Effector memory CD4-positive, alpha-beta T cell (primary cell): ENCODE results near the gene EPC2.
"Not testable (repeated sequence)": the region's sequence is repeated elsewhere in the genome, so short reads cannot be mapped to it uniquely, and the experiment has no call there.

Source experiments
- DNase-seq, 3 donors: peaks; one replicate each; pipeline ENCODE4 v3.0.0-alpha.2; 2020
- H3K27ac ChIP-seq: 2 replicates; pipeline ENCODE4 v1.7.0; 2013; ENCODE audit warnings: mild to moderate bottlenecking, low read length, moderate library complexity; ENCODE audit not compliant: insufficient read depth, poor library complexity, severe bottlenecking
- H3K27me3 ChIP-seq: replicated peaks from 2 replicates; pipeline ENCODE4 v1.7.0; 2013; ENCODE audit warnings: mild to moderate bottlenecking, low read length; ENCODE audit not compliant: insufficient read depth, control insufficient read depth, poor library complexity, severe bottlenecking
- H3K36me3 ChIP-seq: 2 replicates; pipeline ENCODE4 v1.7.0; 2013; ENCODE audit warnings: mild to moderate bottlenecking, low read length, moderate library complexity; ENCODE audit not compliant: control insufficient read depth, insufficient read depth
- H3K4me1 ChIP-seq: 2 replicates; pipeline ENCODE4 v1.7.0; 2013; ENCODE audit warnings: low read length, mild to moderate bottlenecking; ENCODE audit not compliant: control insufficient read depth, insufficient read depth, poor library complexity, severe bottlenecking
- H3K4me3 ChIP-seq: 2 replicates; pipeline ENCODE4 v1.7.0; 2013; ENCODE audit warnings: low read length, low read depth, mild to moderate bottlenecking; ENCODE audit not compliant: insufficient read depth, poor library complexity, severe bottlenecking
- H3K9me3 ChIP-seq: 2 replicates; pipeline ENCODE4 v1.7.0; 2013; ENCODE audit warnings: mild to moderate bottlenecking, low read length, moderate library complexity; ENCODE audit not compliant: control insufficient read depth

EPC2 gene

GRCh38 chr2:148687543-148687942 is 43.0 kb downstream of the EPC2 start:
- no peaks in the 10 kb centered on the region for H3K27me3 ChIP-seq
- no peak overlapping the region for H3K27ac ChIP-seq
- no peaks in the 10 kb centered on the region for H3K9me3 ChIP-seq
- peaks cover 9% of the 10 kb centered on the region for H3K4me1 ChIP-seq
- peaks cover 7% of the 10 kb centered on the region for H3K36me3 ChIP-seq
- no peak overlapping the region for H3K4me3 ChIP-seq
- no peak for DNase-seq

GRCh38 chr2:148688011-148688410 is 43.5 kb downstream of the EPC2 start:
- H3K27ac ChIP-seq, H3K36me3 ChIP-seq, H3K4me3 ChIP-seq, H3K9me3 ChIP-seq, H3K27me3 ChIP-seq, H3K4me1 ChIP-seq, DNase-seq: not testable (repeated sequence)

GRCh38 chr2:148696985-148697384 is 52.4 kb downstream of the EPC2 start:
- DNase-seq: no peak
- H3K27me3 ChIP-seq: no peaks in the 10 kb centered on the region
- H3K4me3 ChIP-seq: no peak overlapping the region
- peaks cover 5% of the 10 kb centered on the region for H3K9me3 ChIP-seq
- H3K4me1 ChIP-seq: no peaks in the 10 kb centered on the region
- no peak overlapping the region for H3K27ac ChIP-seq
- H3K36me3 ChIP-seq: peaks cover 16% of the 10 kb centered on the region

GRCh38 chr2:148699830-148700229 is 55.3 kb downstream of the EPC2 start:
- no peak overlapping the region for H3K4me3 ChIP-seq
- no peak for DNase-seq
- peaks cover 6% of the 10 kb centered on the region for H3K36me3 ChIP-seq
- H3K4me1 ChIP-seq: no peaks in the 10 kb centered on the region
- H3K9me3 ChIP-seq: peaks cover 5% of the 10 kb centered on the region
- no peaks in the 10 kb centered on the region for H3K27me3 ChIP-seq
- no peak overlapping the region for H3K27ac ChIP-seq

- Histone ChIP-seq H3K27me3 (no peaks in the 10 kb centered on the region), H3K9me3 (peaks cover 5% of the 10 kb centered on the region), H3K27ac (no peak overlapping the region), H3K4me3 (no peak overlapping the region), H3K4me1 (no peaks in the 10 kb centered on the region), H3K36me3 (peaks cover 6% of the 10 kb centered on the region)
- no peak for DNase-seq
Measured at GRCh38 chr2:148701039-148701438, 56.5 kb downstream of the EPC2 start.

GRCh38 chr2:148701877-148702276 is 57.3 kb downstream of the EPC2 start:
- DNase-seq: no peak
- no peaks in the 10 kb centered on the region for H3K4me1 ChIP-seq
- H3K9me3 ChIP-seq: peaks cover 5% of the 10 kb centered on the region
- peaks cover 6% of the 10 kb centered on the region for H3K36me3 ChIP-seq
- no peaks in the 10 kb centered on the region for H3K27me3 ChIP-seq
- H3K27ac ChIP-seq: no peak overlapping the region
- no peak overlapping the region for H3K4me3 ChIP-seq

- no peak for DNase-seq
- no peak overlapping the region for H3K4me3 ChIP-seq
- no peak overlapping the region for H3K27ac ChIP-seq
- H3K9me3 ChIP-seq: peaks cover 5% of the 10 kb centered on the region
- no peaks in the 10 kb centered on the region for H3K27me3 ChIP-seq
- H3K36me3 ChIP-seq: peaks cover 6% of the 10 kb centered on the region
- H3K4me1 ChIP-seq: no peaks in the 10 kb centered on the region
Measured at GRCh38 chr2:148702475-148702874, 57.9 kb downstream of the EPC2 start.

- no peak overlapping the region for H3K4me3 ChIP-seq
- DNase-seq: no peak
- no peaks in the 10 kb centered on the region for H3K4me1 ChIP-seq
- H3K27ac ChIP-seq: no peak overlapping the region
- peaks cover 6% of the 10 kb centered on the region for H3K36me3 ChIP-seq
- H3K9me3 ChIP-seq: peaks cover 5% of the 10 kb centered on the region
- no peaks in the 10 kb centered on the region for H3K27me3 ChIP-seq
Measured at GRCh38 chr2:148704247-148704646, 59.7 kb downstream of the EPC2 start.

- DNase-seq: no peak
- H3K9me3 ChIP-seq: no peaks in the 10 kb centered on the region
- H3K27me3 ChIP-seq: no peaks in the 10 kb centered on the region
- no peak overlapping the region for H3K27ac ChIP-seq
- no peak overlapping the region for H3K4me3 ChIP-seq
- peaks cover 9% of the 10 kb centered on the region for H3K4me1 ChIP-seq
- peaks cover 3% of the 10 kb centered on the region for H3K36me3 ChIP-seq
Measured at GRCh38 chr2:148716378-148716920, 71.9 kb downstream of the EPC2 start.

GRCh38 chr2:148718039-148718438 is 73.5 kb downstream of the EPC2 start:
- DNase-seq: no peak
- peaks cover 18% of the 10 kb centered on the region for H3K4me1 ChIP-seq

More at GRCh38 chr2:148718039-148718438, 73.5 kb downstream of the EPC2 start:
- H3K27me3 ChIP-seq: no peaks in the 10 kb centered on the region
- H3K36me3 ChIP-seq: peaks cover 3% of the 10 kb centered on the region
- no peaks in the 10 kb centered on the region for H3K9me3 ChIP-seq
- no peak overlapping the region for H3K4me3 ChIP-seq
- H3K27ac ChIP-seq: no peak overlapping the region
